Ovary (tissue), 9 donors: Measurements from ENCODE around the gene LDAH. TPM values are rescaled to one million over a fixed set of nuclear protein-coding genes. Genes with fewer than 3 reads are reported as not detected.

ENCODE experiments used
- DNase-seq, 5 donors: peaks; one replicate each; pipeline ENCODE4 v3.0.0-alpha.2; 2019 to 2020
- H3K27ac ChIP-seq, 2 donors: fragments of 200-600 bp; one replicate each; pipeline versions ENCODE4 v1.5.1 to v1.8.0; 2019 to 2022
- H3K27me3 ChIP-seq: fragments of 200-600 bp; one replicate; pipeline ENCODE4 v1.8.0; 2022
- H3K36me3 ChIP-seq: fragments of 200-600 bp; sonication (generic); one replicate; pipeline ENCODE4 v1.5.1; 2019
- H3K4me1 ChIP-seq: one replicate; pipeline ENCODE4 v1.8.1; 2013; ENCODE audit warnings: mild to moderate bottlenecking, moderate library complexity; ENCODE audit not compliant: insufficient read depth
- H3K4me3 ChIP-seq: fragments of 200-600 bp; sonication (generic); one replicate; pipeline ENCODE4 v1.5.1; 2017
- H3K9me3 ChIP-seq, 2 donors: fragments of 200-600 bp in 1 of 2; sonication (generic) in 1 of 2; one replicate each; pipeline versions ENCODE4 v1.5.1 to v1.8.1; 2013 to 2019; ENCODE audit warnings: mild to moderate bottlenecking in 1 of 2, moderate library complexity in 1 of 2
- CTCF ChIP-seq, 3 donors: fragments of 450-650 bp in 2 of 3; fragments of 200-600 bp in 1 of 3; IDR thresholded peaks; one replicate each; pipeline versions ENCODE4 v1.5.1 to v1.8.0; 2016 to 2022; ENCODE audit warnings: antibody characterized with exemption in 3 of 3, mild to moderate bottlenecking in 1 of 3
- EP300 ChIP-seq: sonication (generic); formaldehyde crosslinking; IDR thresholded peaks from one replicate; pipeline ENCODE4 v1.6.1; 2017; ENCODE audit warnings: antibody characterized with exemption
- POLR2A ChIP-seq: fragments of 450-650 bp; IDR thresholded peaks from one replicate; pipeline ENCODE4 v1.6.1; 2017; ENCODE audit warnings: antibody characterized with exemption, mild to moderate bottlenecking, moderate library complexity
- WGBS, 3 donors: extraction: QIAGEN DNeasy Blood & Tissue Kit in 1 of 3; methylation state at CpG; one replicate each; pipeline versions ENCODE4 v1.1.5 to v1.1.7; 2013 to 2017; 5-methylcytosine and 5-hydroxymethylcytosine counted together
- intact Hi-C, 4 donors: fragments of 100-400 bp; cut with DNase I; formaldehyde crosslinking; loops; one replicate each; pipeline versions ENCODE4 v1.11.0 to v1.15.1; 2022 to 2023
- polyA plus RNA-seq, 2 donors: library from polyadenylated mRNA; stranded (reverse); fragments of 200-250 nt in 1 of 2; fragments of 350-450 nt in 1 of 2; fragmentation: Illumina TruSeq in 1 of 2; extraction: RNeasy Lipid Tissue Mini Kit (QIAGEN cat#74804) in 1 of 2; gene quantifications; one replicate each; pipeline ENCODE4 v1.2.3, GENCODE V29; 2013 to 2014
- total RNA-seq, 7 donors: library from RNA; depleted of rRNA in 2 of 7; stranded (reverse); fragments of >200 nt in 2 of 7; fragmentation: NEBNext Ultra II Directional in 3 of 7; extraction: Animal tissue kit (Norgen Biotek cat#: 25700) in 3 of 7; gene quantifications; one replicate each; pipeline versions ENCODE4 v1.1.0 to v1.2.4, GENCODE V29; 2016 to 2023
- donor health status: DM: no; HTN: no; CAD: no; lungs with moderate emphysema.
- donor health status: DM: no; HTN: no; CAD: no.
- donor health status: Bipolar disorder and iron deficiency.
- donor health status: DM: yes; HTN: yes; CAD: no.
- donor health status: DM: no; HTN: no; CAD: no.
- donor health status: DM: yes; HTN: yes; CAD: no.

The LDAH gene
- total and polyA plus RNA-seq, 9 donors = 4.0 to 21.0 (median 11.0) TPM

- intact Hi-C loops = no loop called here
Observed at GRCh38 chr2:20834331-20834730, 11.4 kb upstream of the LDAH start.

GRCh38 chr2:20832606-20833005, 9.7 kb upstream of the LDAH start:
- Histone ChIP-seq H3K27ac (no peak overlapping the region), H3K4me3 (no peak overlapping the region), H3K4me1 (no peaks in the 10 kb centered on the region), H3K36me3 (no peaks in the 10 kb centered on the region), H3K27me3 (no peaks in the 10 kb centered on the region), H3K9me3 (peaks cover 0 to 7% of the 10 kb centered on the region in 2 donors)
- TF ChIP-seq POLR2A (no peak), EP300 (no peak), CTCF (IDR thresholded peaks at IDR 0.05) (no peak)
- no peak for DNase-seq
- intact Hi-C loops = no loop called here

More at GRCh38 chr2:20834331-20834730, 11.4 kb upstream of the LDAH start:
- TF ChIP-seq EP300 (no peak), POLR2A (no peak), CTCF (IDR thresholded peaks at IDR 0.05) (no peak)
- Histone ChIP-seq H3K36me3 (no peaks in the 10 kb centered on the region), H3K27ac (no peak overlapping the region), H3K4me3 (no peak overlapping the region), H3K4me1 (no peaks in the 10 kb centered on the region), H3K27me3 (no peaks in the 10 kb centered on the region), H3K9me3 (peaks cover 0 to 7% of the 10 kb centered on the region in 2 donors)
- WGBS, 3 donors = 70 to 74% (median 72%) methylated on average over 2 of the region's 2 CpGs
- DNase-seq = no peak

- DNase-seq = no peak
- intact Hi-C loops = loop anchor here in 1 of 4 donors (2.0 kb wide), 1 partner anchor 17 kb away; no protein-coding TSS in a partner anchor
- Histone ChIP-seq H3K27ac (no peak overlapping the region), H3K4me3 (no peak overlapping the region), H3K9me3 (peaks cover 0 to 7% of the 10 kb centered on the region in 2 donors), H3K27me3 (no peaks in the 10 kb centered on the region), H3K4me1 (no peaks in the 10 kb centered on the region), H3K36me3 (no peaks in the 10 kb centered on the region)
- TF ChIP-seq POLR2A (no peak), CTCF (IDR thresholded peaks at IDR 0.05) (no peak), EP300 (no peak)
- WGBS, 3 donors = 12 to 24% (median 18%) methylated on average over 1 of the region's 1 CpG
Observed at GRCh38 chr2:20829861-20830260, 7.0 kb upstream of the LDAH start.

- Histone ChIP-seq H3K36me3 (no peaks in the 10 kb centered on the region), H3K4me3 (no peak overlapping the region), H3K4me1 (no peaks in the 10 kb centered on the region), H3K27ac (no peak overlapping the region), H3K9me3 (no peaks in the 10 kb centered on the region), H3K27me3 (no peaks in the 10 kb centered on the region)
- intact Hi-C loops = no loop called here
- WGBS, 3 donors = 74 to 77% (median 74%) methylated on average over 5 of the region's 5 CpGs
- no peak for DNase-seq
- TF ChIP-seq EP300 (no peak), CTCF (IDR thresholded peaks at IDR 0.05) (no peak), POLR2A (no peak)
Observed at GRCh38 chr2:20823917-20824316, 1.0 kb upstream of the LDAH start.

- TF ChIP-seq EP300 (no peak), CTCF (IDR thresholded peaks at IDR 0.05) (no peak), POLR2A (no peak)
- no peak for DNase-seq
- 59 to 66% (median 62%) methylated on average over 2 of the region's 2 CpGs for WGBS, 3 donors
- Histone ChIP-seq H3K4me3 (no peak overlapping the region), H3K27me3 (no peaks in the 10 kb centered on the region), H3K36me3 (no peaks in the 10 kb centered on the region), H3K4me1 (no peaks in the 10 kb centered on the region), H3K9me3 (no peaks in the 10 kb centered on the region), H3K27ac (no peak overlapping the region)
- intact Hi-C loops = no loop called here
Observed at GRCh38 chr2:20818820-20819219, 4.1 kb downstream of the LDAH start.
